ENCODE data around the gene CTNNBL1.

DNA sequence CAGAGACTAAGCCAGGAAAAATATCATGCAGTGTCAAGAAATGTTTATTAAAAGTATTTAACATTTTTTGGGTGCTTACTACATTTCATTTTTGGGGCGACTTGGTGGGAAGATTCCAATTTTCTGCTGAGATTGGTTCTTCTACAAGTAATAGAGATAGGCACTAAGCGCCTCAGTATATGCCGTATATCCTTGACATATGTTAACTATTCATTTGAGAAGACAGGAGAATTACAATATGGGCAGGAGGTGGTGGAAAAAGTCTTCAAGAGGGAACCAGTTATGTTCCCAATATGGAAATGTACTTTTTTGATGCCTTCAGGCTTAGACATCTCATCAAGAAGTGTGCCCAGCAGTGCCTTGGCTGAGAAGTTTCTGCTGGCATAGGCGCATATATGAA, 6.5 kb downstream of the CTNNBL1 start:
- TF ChIP-seq, protein P1, sequence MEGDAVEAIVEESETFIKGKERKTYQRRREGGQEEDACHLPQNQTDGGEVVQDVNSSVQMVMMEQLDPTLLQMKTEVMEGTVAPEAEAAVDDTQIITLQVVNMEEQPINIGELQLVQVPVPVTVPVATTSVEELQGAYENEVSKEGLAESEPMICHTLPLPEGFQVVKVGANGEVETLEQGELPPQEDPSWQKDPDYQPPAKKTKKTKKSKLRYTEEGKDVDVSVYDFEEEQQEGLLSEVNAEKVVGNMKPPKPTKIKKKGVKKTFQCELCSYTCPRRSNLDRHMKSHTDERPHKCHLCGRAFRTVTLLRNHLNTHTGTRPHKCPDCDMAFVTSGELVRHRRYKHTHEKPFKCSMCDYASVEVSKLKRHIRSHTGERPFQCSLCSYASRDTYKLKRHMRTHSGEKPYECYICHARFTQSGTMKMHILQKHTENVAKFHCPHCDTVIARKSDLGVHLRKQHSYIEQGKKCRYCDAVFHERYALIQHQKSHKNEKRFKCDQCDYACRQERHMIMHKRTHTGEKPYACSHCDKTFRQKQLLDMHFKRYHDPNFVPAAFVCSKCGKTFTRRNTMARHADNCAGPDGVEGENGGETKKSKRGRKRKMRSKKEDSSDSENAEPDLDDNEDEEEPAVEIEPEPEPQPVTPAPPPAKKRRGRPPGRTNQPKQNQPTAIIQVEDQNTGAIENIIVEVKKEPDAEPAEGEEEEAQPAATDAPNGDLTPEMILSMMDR (IDR thresholded peaks at IDR 0.05) = no peak
- TF ChIP-seq EP300 (IDR thresholded peaks at IDR 0.05) (no peak), POLR2A (IDR thresholded peaks at IDR 0.05) (no peak)
